Fibroblast of lung (primary cell): ENCODE measurements around the gene EXOC3. TPM values are rescaled to one million over a fixed set of nuclear protein-coding genes. Genes with fewer than 3 reads are reported as not detected.

Source experiments
- DNase-seq, 2 donors: peaks; one replicate each; pipeline versions ENCODE4 v3.0.0 to v3.0.0-alpha.2; 2010; ENCODE audit warnings: low read depth in 2 of 2
- H2AFZ ChIP-seq: 2 replicates; pipeline ENCODE4 v1.5.1; 2012; ENCODE audit warnings: low read length, control low read depth, inconsistent platforms
- H3K27ac ChIP-seq: 2 replicates; pipeline ENCODE4 v1.5.1; 2011; ENCODE audit warnings: low read length, control low read depth; ENCODE audit not compliant: insufficient read depth
- H3K27me3 ChIP-seq: 2 replicates; pipeline ENCODE4 v1.5.1; 2011; ENCODE audit warnings: mild to moderate bottlenecking, low read length; ENCODE audit not compliant: control insufficient read depth, insufficient read depth
- H3K36me3 ChIP-seq: 2 replicates; pipeline ENCODE4 v1.5.1; 2011; ENCODE audit warnings: low read length; ENCODE audit not compliant: control insufficient read depth, insufficient read depth
- H3K4me1 ChIP-seq: 2 replicates; pipeline ENCODE4 v1.5.1; 2011; ENCODE audit warnings: low read length; ENCODE audit not compliant: control insufficient read depth, insufficient read depth; ENCODE audit errors: extremely low read depth
- H3K4me2 ChIP-seq: 2 replicates; pipeline ENCODE4 v1.5.1; 2011; ENCODE audit warnings: low read length, control low read depth; ENCODE audit not compliant: insufficient read depth; ENCODE audit errors: extremely low read depth
- H3K4me3 ChIP-seq, 4 experiments: fragments of 200-600 bp in 1 of 4; sonication (generic) in 1 of 4; replicated peaks in 1 of 4; 2 replicates each; pipeline ENCODE4 v1.5.1; 2011 to 2016; ENCODE audit warnings: low read length in 4 of 4, low read depth in 3 of 4, mild to moderate bottlenecking in 3 of 4, control low read depth in 2 of 4, inconsistent platforms in 1 of 4, mixed read lengths in 1 of 4; ENCODE audit not compliant: insufficient read depth in 1 of 4; ENCODE audit errors: control extremely low read depth in 1 of 4
- H3K79me2 ChIP-seq: 2 replicates; pipeline ENCODE4 v1.5.1; 2012; ENCODE audit warnings: mild to moderate bottlenecking, low read length, inconsistent platforms; ENCODE audit not compliant: control insufficient read depth, insufficient read depth
- H3K9ac ChIP-seq: 2 replicates; pipeline ENCODE4 v1.5.1; 2011; ENCODE audit warnings: mild to moderate bottlenecking, low read length, control low read depth; ENCODE audit not compliant: insufficient read depth
- H3K9me3 ChIP-seq: 2 replicates; pipeline ENCODE4 v1.5.1; 2012; ENCODE audit warnings: low read depth, low read length; ENCODE audit not compliant: control insufficient read depth, insufficient read depth
- H4K20me1 ChIP-seq: 2 replicates; pipeline ENCODE4 v1.5.1; 2011; ENCODE audit warnings: low read length; ENCODE audit not compliant: control insufficient read depth, insufficient read depth; ENCODE audit errors: extremely low read depth
- CTCF ChIP-seq, 2 donors: IDR thresholded peaks in 1 of 2; conservative IDR thresholded peaks in 1 of 2; 1 replicate in 1 of 2; 2 replicates in 1 of 2; pipeline ENCODE4 v1.5.1; 2011 to 2012; ENCODE audit warnings: low read length in 2 of 2, control low read depth in 1 of 2, inconsistent platforms in 1 of 2, low read depth in 1 of 2, mild to moderate bottlenecking in 1 of 2
- EZH2 ChIP-seq: IDR thresholded peaks from 2 replicates; pipeline ENCODE4 v1.5.1; 2012; ENCODE audit warnings: low read length, control low read depth, mild to moderate bottlenecking; ENCODE audit errors: missing control alignments
- polyA plus RNA-seq, 2 donors: library from polyadenylated mRNA; depleted of rRNA in 1 of 2; stranded (reverse) in 1 of 2; unstranded in 1 of 2; fragments of >200 nt; gene quantifications; 2 replicates each; pipeline ENCODE4 v1.2.1, GENCODE V29; 2011 to 2012; ENCODE audit warnings: missing spikeins in 1 of 2
- total RNA-seq: library from RNA; depleted of rRNA; stranded (reverse); fragments of >200 nt; gene quantifications from 2 replicates; pipeline ENCODE4 v1.2.1, GENCODE V29; 2014

The EXOC3 gene
- total and polyA plus RNA-seq, 2 donors (not counting 1 experiment from before 2014, with no cell fraction given), result 19.9 to 34.5 TPM

- Histone ChIP-seq H2AFZ (no peak overlapping the region), H3K9me3 (no peaks in the 10 kb centered on the region), H4K20me1 (no peaks in the 10 kb centered on the region), H3K36me3 (peaks cover 16% of the 10 kb centered on the region), H3K4me3 (no peak overlapping the region), H3K4me1 (no peaks in the 10 kb centered on the region), H3K9ac (no peak overlapping the region), H3K4me2 (no peak overlapping the region), H3K27me3 (no peaks in the 10 kb centered on the region), H3K27ac (no peak overlapping the region), H3K79me2 (no peaks in the 10 kb centered on the region)
- DNase-seq, result no peak
- TF ChIP-seq EZH2, result no peak
- no peak for TF ChIP-seq CTCF (conservative IDR thresholded peaks at IDR 0.05 in 1 of 2, IDR thresholded peaks at IDR 0.05 in 1 of 2; ENCODE audit: low read depth in 1 of 2, low read length in 2 of 2)
These were observed 21.6 kb upstream of the EXOC3 start for GRCh38 chr5:421287-421880.

- no peak for TF ChIP-seq CTCF (conservative IDR thresholded peaks at IDR 0.05 in 1 of 2, IDR thresholded peaks at IDR 0.05 in 1 of 2; ENCODE audit: low read depth in 1 of 2, low read length in 2 of 2)
- no peak for TF ChIP-seq EZH2
- Histone ChIP-seq H3K79me2 (no peaks in the 10 kb centered on the region), H2AFZ (no peak overlapping the region), H3K27me3 (no peaks in the 10 kb centered on the region), H4K20me1 (no peaks in the 10 kb centered on the region), H3K27ac (no peak overlapping the region), H3K9ac (no peak overlapping the region), H3K9me3 (no peaks in the 10 kb centered on the region), H3K36me3 (peaks cover 15% of the 10 kb centered on the region), H3K4me1 (no peaks in the 10 kb centered on the region), H3K4me3 (no peak overlapping the region), H3K4me2 (no peak overlapping the region)
- no peak for DNase-seq
These were observed 21.1 kb upstream of the EXOC3 start for GRCh38 chr5:421901-422300.

GRCh38 chr5:422323-423232, 20.4 kb upstream of the EXOC3 start:
- Histone ChIP-seq H2AFZ (no peak overlapping the region), H3K4me1 (no peaks in the 10 kb centered on the region), H4K20me1 (no peaks in the 10 kb centered on the region), H3K9me3 (no peaks in the 10 kb centered on the region), H3K9ac (no peak overlapping the region), H3K79me2 (no peaks in the 10 kb centered on the region), H3K27ac (no peak overlapping the region), H3K4me3 (no peak overlapping the region), H3K27me3 (no peaks in the 10 kb centered on the region), H3K4me2 (no peak overlapping the region), H3K36me3 (peaks cover 17% of the 10 kb centered on the region)
- no peak for DNase-seq
- no peak for TF ChIP-seq EZH2
- TF ChIP-seq CTCF (conservative IDR thresholded peaks at IDR 0.05 in 1 of 2, IDR thresholded peaks at IDR 0.05 in 1 of 2; ENCODE audit: low read depth in 1 of 2, low read length in 2 of 2), result no peak
